Suprapubic skin (tissue), 4 donors: ENCODE measurements around the gene EMC6. TPM values are rescaled to one million over a fixed set of nuclear protein-coding genes. Genes with fewer than 3 reads are reported as not detected.

Source experiments
- DNase-seq, 2 donors: peaks; one replicate each; pipeline ENCODE4 v3.0.0-alpha.2; 2019; ENCODE audit warnings: low spot score in 2 of 2
- H3K27ac ChIP-seq: fragments of 200-600 bp; sonication (generic); one replicate; pipeline ENCODE4 v1.5.1; 2019
- H3K27me3 ChIP-seq: fragments of 200-600 bp; sonication (generic); one replicate; pipeline ENCODE4 v1.5.1; 2019
- H3K36me3 ChIP-seq: fragments of 200-600 bp; sonication (generic); one replicate; pipeline ENCODE4 v1.5.1; 2019
- H3K4me1 ChIP-seq: fragments of 200-600 bp; sonication (generic); one replicate; pipeline ENCODE4 v1.5.1; 2019
- H3K4me3 ChIP-seq: fragments of 200-600 bp; sonication (generic); one replicate; pipeline ENCODE4 v1.5.1; 2019; ENCODE audit warnings: mild to moderate bottlenecking
- H3K9me3 ChIP-seq: fragments of 200-600 bp; sonication (generic); one replicate; pipeline ENCODE4 v1.5.1; 2019
- EP300 ChIP-seq: sonication (generic); formaldehyde crosslinking; IDR thresholded peaks from one replicate; pipeline ENCODE4 v1.6.1; 2017; ENCODE audit warnings: antibody characterized with exemption
- POLR2A ChIP-seq, 2 donors: fragments of 450-650 bp; IDR thresholded peaks; one replicate each; pipeline ENCODE4 v1.6.1; 2017; ENCODE audit warnings: antibody characterized with exemption in 2 of 2, mild to moderate bottlenecking in 2 of 2, moderate library complexity in 2 of 2
- POLR2AphosphoS5 ChIP-seq, 3 donors: sonication (generic); formaldehyde crosslinking; IDR thresholded peaks; one replicate each; pipeline ENCODE4 v1.6.1; 2017; ENCODE audit warnings: antibody characterized with exemption in 3 of 3
- WGBS: methylation state at CpG from one replicate; pipeline ENCODE4 v1.1.5; 2018; 5-methylcytosine and 5-hydroxymethylcytosine counted together
- total RNA-seq, 4 donors: library from RNA; depleted of rRNA; stranded (reverse); fragments of >200 nt; gene quantifications; one replicate each; pipeline ENCODE4 v1.1.0, GENCODE V29; 2016
- TF ChIP-seq, protein P1 (sequence below), 2 donors: fragments of 200-600 bp in 1 of 2; fragments of 450-650 bp in 1 of 2; sonication (generic) in 1 of 2; IDR thresholded peaks; one replicate each; pipeline ENCODE4 v1.5.1; 2016 to 2019; ENCODE audit warnings: antibody characterized with exemption in 2 of 2, mild to moderate bottlenecking in 1 of 2, moderate library complexity in 1 of 2

EMC6 gene
- total RNA-seq, 4 donors from 2014 or later = 3.3 to 17.6 (median 10.4) TPM

DNA sequence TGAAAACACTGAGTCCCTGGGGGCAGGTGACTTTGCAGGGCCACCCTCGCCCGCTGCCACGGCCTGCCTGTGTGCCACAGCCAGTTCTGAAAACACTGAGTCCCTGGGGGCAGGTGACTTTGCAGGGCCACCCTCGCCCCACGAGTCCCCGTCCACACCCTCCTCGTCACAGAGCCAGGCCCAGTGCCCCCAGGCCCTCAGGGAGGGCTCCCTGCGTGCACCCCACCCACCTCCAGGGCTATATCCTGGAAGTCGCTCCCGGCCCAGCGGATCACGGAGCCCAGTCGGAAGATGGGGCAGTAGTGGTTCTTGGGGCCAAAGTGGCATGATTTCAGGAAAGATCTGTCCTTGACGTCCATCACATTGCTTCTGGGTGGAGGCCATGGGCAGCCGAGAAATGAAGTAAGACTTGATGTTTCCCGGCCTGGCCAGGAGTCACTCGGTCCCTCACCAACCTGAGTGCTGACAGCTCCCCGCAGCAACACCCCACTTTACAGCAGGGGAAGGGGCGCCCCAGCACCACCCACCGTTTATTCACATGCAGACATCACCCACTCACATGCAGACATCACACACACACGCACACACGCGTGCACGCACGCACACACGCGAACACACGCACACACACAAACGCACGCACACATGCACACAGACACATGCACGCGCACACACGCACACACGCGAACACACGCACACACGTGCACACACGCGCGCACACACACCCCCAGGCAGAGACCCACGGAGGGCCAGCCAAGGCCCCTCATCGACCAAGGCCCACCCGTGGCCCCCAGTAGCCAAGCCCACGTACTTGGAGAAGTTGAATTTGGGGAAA is 20.9 kb downstream of the EMC6 start:
- Histone ChIP-seq H3K27me3 (peaks cover 45% of the 10 kb centered on the region), H3K4me1 (no peaks in the 10 kb centered on the region), H3K9me3 (no peaks in the 10 kb centered on the region), H3K4me3 (no peak overlapping the region), H3K27ac (no peak overlapping the region), H3K36me3 (no peaks in the 10 kb centered on the region)
- TF ChIP-seq POLR2AphosphoS5 (IDR thresholded peaks at IDR 0.05) (no peak), EP300 (no peak), POLR2A (IDR thresholded peaks at IDR 0.05) (no peak)
- TF ChIP-seq, protein P1, sequence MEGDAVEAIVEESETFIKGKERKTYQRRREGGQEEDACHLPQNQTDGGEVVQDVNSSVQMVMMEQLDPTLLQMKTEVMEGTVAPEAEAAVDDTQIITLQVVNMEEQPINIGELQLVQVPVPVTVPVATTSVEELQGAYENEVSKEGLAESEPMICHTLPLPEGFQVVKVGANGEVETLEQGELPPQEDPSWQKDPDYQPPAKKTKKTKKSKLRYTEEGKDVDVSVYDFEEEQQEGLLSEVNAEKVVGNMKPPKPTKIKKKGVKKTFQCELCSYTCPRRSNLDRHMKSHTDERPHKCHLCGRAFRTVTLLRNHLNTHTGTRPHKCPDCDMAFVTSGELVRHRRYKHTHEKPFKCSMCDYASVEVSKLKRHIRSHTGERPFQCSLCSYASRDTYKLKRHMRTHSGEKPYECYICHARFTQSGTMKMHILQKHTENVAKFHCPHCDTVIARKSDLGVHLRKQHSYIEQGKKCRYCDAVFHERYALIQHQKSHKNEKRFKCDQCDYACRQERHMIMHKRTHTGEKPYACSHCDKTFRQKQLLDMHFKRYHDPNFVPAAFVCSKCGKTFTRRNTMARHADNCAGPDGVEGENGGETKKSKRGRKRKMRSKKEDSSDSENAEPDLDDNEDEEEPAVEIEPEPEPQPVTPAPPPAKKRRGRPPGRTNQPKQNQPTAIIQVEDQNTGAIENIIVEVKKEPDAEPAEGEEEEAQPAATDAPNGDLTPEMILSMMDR (IDR thresholded peaks at IDR 0.05) = no peak
- WGBS = 84% methylated on average over 28 of the region's 44 CpGs
- DNase-seq = no peak

DNA sequence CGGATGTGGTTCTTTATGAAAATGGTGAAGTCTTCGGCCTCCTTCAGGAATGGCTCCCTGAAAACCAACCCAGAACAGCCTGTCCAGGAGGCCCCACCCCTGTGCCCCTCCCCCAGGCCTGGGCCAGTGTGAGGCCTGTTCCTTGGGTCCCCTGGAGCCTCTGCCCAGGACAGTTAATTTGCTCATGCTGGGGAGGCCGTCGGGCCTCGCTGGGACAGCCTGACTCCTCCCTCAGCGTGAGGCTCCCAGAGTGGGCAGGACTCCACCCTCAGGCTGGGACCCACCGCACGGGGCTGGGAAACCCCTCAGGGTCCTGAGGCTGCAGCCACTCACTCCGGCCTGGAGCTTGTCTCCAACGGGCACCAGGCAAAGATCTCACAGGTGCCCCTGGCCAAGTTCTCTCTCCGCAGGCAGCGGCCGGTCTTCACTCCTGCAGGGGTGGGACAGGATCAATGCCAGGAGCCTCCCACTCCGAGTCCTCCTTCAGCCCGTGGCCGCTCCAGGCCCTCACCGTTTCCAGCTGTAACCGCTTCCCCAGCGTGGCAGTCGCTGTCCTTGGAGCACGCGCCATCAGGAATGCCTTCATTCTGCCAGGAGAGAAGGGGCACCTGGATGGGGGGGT is 21.6 kb downstream of the EMC6 start:
- no CpG with 5 or more reads among the region's 22 CpGs for WGBS
- TF ChIP-seq POLR2AphosphoS5 (IDR thresholded peaks at IDR 0.05) (no peak), POLR2A (IDR thresholded peaks at IDR 0.05) (no peak), EP300 (no peak)
- TF ChIP-seq, protein P1 (IDR thresholded peaks at IDR 0.05) = no peak
- peaks cover 45% of the 10 kb centered on the region for H3K27me3 ChIP-seq

DNA sequence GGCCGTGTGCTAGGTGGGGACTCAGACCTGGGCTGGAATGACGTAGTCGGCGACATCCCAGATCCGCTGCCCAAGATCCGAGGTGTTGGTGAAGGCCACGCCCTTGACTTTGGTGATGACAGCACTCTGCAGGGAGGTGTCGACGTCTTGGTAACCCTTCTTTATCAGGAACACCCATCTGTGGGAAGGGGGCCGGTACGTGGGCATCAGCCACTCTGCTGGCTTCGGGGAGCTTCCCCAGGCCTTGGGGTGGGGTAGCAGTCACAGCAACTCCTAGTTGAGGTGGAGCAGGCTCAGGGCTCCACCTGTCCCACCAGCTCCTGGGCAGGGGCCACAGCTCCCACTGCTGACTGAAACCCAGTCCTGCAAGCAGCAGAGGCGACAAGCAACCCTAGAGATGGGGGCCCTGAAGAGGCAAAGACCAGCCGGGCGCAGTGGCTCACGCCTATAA is 23.0 kb downstream of the EMC6 start:
- Histone ChIP-seq H3K4me3 (no peak overlapping the region), H3K4me1 (peaks cover 20% of the 10 kb centered on the region), H3K27ac (no peak overlapping the region), H3K9me3 (no peaks in the 10 kb centered on the region), H3K36me3 (no peaks in the 10 kb centered on the region), H3K27me3 (peaks cover 57% of the 10 kb centered on the region)
- no peak for TF ChIP-seq EP300
- no peak for TF ChIP-seq POLR2A (IDR thresholded peaks at IDR 0.05)
- TF ChIP-seq POLR2AphosphoS5 (IDR thresholded peaks at IDR 0.05) = no peak
- TF ChIP-seq, protein P1 (IDR thresholded peaks at IDR 0.05) = no peak
- DNase-seq = no peak
- 72% methylated on average over 11 of the region's 16 CpGs for WGBS

More for the DNA sequence above, 21.6 kb downstream of the EMC6 start:
- DNase-seq = no peak
- Histone ChIP-seq H3K4me3 (no peak overlapping the region), H3K27ac (no peak overlapping the region), H3K36me3 (no peaks in the 10 kb centered on the region), H3K4me1 (peaks cover 6% of the 10 kb centered on the region), H3K9me3 (no peaks in the 10 kb centered on the region)

DNA sequence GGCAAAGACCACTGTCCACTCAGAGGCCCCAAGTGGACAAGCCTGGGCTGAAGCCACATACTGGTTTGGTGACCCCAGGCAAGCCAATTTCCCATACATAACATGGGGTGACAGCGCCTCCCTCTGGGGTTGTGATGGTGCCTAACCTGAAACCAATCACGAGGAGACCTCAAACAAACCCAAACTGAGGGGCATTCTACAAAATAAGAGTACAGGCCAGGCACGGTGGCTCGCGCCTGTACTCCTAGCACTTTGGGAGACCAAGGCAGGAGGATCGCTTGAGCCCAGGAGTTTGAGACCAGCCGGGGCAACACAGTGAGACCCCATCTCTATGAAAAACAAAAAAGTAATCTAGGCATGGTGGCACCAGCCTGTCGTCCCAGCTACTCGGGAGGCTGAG is 23.7 kb downstream of the EMC6 start:
- TF ChIP-seq POLR2AphosphoS5 (IDR thresholded peaks at IDR 0.05) = no peak
- TF ChIP-seq POLR2A (IDR thresholded peaks at IDR 0.05) = no peak
- TF ChIP-seq, protein P1 (IDR thresholded peaks at IDR 0.05) = no peak
- TF ChIP-seq EP300 = no peak
- H3K4me1 ChIP-seq = peaks cover 20% of the 10 kb centered on the region
- no peaks in the 10 kb centered on the region for H3K36me3 ChIP-seq
- no peak overlapping the region for H3K4me3 ChIP-seq
- 85% methylated on average over 9 of the region's 9 CpGs for WGBS
- no peak overlapping the region for H3K27ac ChIP-seq
- no peak for DNase-seq
- no peaks in the 10 kb centered on the region for H3K9me3 ChIP-seq
- H3K27me3 ChIP-seq = peaks cover 64% of the 10 kb centered on the region

DNA sequence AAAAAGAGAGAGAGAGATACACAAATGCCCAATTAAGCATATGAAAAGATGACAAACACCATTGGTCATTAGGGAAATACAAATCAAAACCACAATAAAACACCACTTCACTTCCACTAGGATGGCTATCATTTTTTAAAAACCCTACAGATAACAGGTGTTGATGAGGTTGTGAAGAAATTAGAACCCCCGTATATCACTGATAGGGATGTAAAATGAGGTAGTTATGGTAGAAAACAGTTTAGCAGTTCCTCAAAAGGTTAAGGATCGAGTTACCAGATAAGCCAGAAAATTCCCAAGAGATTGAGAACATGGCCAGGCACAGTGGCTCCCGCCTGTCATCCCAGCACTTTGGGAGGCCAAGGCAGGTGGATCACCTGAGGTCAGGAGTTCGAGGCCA is 24.5 kb downstream of the EMC6 start:
- no peak overlapping the region for H3K27ac ChIP-seq
- no peaks in the 10 kb centered on the region for H3K36me3 ChIP-seq
- no peak overlapping the region for H3K4me3 ChIP-seq
- peaks cover 20% of the 10 kb centered on the region for H3K4me1 ChIP-seq
- H3K9me3 ChIP-seq = no peaks in the 10 kb centered on the region
- TF ChIP-seq POLR2AphosphoS5 (IDR thresholded peaks at IDR 0.05) (no peak), EP300 (no peak), POLR2A (IDR thresholded peaks at IDR 0.05) (no peak)
- TF ChIP-seq, protein P1 (IDR thresholded peaks at IDR 0.05) = no peak
- H3K27me3 ChIP-seq = peaks cover 72% of the 10 kb centered on the region
- DNase-seq = no peak
- WGBS = 62% methylated on average over 4 of the region's 4 CpGs
